Sigmoid colon (tissue), 4 donors: Measurements from ENCODE around the gene ADARB1.

Experiments used
- EP300 ChIP-seq, 4 donors: sonication (generic); formaldehyde crosslinking; IDR thresholded peaks; one replicate each; pipeline ENCODE4 v1.6.1; 2017; ENCODE audit warnings: antibody characterized with exemption in 4 of 4
- POLR2A ChIP-seq, 2 donors: fragments of 450-650 bp; IDR thresholded peaks; one replicate each; pipeline ENCODE4 v1.6.1; 2016; ENCODE audit warnings: antibody characterized with exemption in 2 of 2, mild to moderate bottlenecking in 2 of 2, moderate library complexity in 2 of 2
- POLR2AphosphoS5 ChIP-seq, 4 donors: sonication (generic); formaldehyde crosslinking; IDR thresholded peaks; one replicate each; pipeline ENCODE4 v1.6.1; 2017; ENCODE audit warnings: antibody characterized with exemption in 4 of 4
- TF ChIP-seq, protein P1 (sequence below), 4 experiments: fragments of 450-650 bp in 3 of 4; fragments of 200-600 bp in 1 of 4; IDR thresholded peaks; one replicate each; pipeline ENCODE4 v1.5.1; 2016 to 2019; ENCODE audit warnings: antibody characterized with exemption in 4 of 4, mild to moderate bottlenecking in 3 of 4, moderate library complexity in 2 of 4

DNA sequence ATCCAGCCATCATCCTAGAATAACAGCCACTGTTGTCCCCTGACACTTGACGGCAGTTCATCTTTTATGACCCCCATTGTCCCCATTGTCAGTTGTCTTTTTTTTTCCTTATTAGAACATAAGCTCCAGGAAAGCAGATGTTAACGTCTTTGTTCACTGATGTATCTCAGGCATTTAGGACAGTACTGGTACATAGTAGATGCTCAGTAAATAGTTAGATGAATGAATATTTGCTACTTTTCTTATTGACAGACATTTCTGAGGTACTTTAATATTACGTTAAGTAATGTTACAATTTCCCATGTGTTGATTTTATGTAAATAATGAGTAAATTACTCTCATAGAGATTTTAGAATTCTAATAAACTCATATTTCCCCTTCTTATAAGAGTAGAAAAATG is 69.5 kb downstream of the ADARB1 start:
- TF ChIP-seq, protein P1, sequence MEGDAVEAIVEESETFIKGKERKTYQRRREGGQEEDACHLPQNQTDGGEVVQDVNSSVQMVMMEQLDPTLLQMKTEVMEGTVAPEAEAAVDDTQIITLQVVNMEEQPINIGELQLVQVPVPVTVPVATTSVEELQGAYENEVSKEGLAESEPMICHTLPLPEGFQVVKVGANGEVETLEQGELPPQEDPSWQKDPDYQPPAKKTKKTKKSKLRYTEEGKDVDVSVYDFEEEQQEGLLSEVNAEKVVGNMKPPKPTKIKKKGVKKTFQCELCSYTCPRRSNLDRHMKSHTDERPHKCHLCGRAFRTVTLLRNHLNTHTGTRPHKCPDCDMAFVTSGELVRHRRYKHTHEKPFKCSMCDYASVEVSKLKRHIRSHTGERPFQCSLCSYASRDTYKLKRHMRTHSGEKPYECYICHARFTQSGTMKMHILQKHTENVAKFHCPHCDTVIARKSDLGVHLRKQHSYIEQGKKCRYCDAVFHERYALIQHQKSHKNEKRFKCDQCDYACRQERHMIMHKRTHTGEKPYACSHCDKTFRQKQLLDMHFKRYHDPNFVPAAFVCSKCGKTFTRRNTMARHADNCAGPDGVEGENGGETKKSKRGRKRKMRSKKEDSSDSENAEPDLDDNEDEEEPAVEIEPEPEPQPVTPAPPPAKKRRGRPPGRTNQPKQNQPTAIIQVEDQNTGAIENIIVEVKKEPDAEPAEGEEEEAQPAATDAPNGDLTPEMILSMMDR (IDR thresholded peaks at IDR 0.05): no peak
- TF ChIP-seq POLR2AphosphoS5 (IDR thresholded peaks at IDR 0.05) (no peak), EP300 (IDR thresholded peaks at IDR 0.05) (no peak), POLR2A (IDR thresholded peaks at IDR 0.05) (no peak)
